DMS153 treated with DMSO at 0.1 percent for 48 hours (cell line): ENCODE results near the gene TYW1.
"Not testable (repeated sequence)": the region's sequence is repeated elsewhere in the genome, so short reads cannot be mapped to it uniquely, and the experiment has no call there.

ENCODE experiments used
- DNase-seq: peaks from one replicate; lab custom pipeline; 2025; ENCODE audit not compliant: unreplicated experiment; lab: John Stamatoyannopoulos, UW

TYW1 gene

DNA sequence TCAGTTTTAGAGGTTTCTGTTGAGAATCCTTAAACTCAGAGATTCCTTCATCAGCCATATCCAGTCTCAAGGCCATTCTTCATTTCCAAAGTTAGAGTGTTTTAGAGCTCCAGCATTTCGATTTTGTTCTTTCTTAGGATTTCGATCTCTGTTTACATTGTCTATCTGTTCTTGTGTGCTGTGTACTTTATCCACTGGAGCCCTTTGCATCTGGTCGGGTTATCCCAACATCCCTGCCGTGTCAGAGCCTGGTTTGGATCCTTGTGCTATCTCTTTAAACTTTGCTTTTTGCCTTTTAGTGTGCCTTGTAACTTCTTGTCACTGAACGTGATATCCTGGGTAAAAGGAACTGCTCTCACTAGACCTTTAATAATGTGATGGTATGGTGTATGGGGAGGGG is 131.6 kb downstream of the TYW1 start:
- not testable (repeated sequence) for DNase-seq

DNA sequence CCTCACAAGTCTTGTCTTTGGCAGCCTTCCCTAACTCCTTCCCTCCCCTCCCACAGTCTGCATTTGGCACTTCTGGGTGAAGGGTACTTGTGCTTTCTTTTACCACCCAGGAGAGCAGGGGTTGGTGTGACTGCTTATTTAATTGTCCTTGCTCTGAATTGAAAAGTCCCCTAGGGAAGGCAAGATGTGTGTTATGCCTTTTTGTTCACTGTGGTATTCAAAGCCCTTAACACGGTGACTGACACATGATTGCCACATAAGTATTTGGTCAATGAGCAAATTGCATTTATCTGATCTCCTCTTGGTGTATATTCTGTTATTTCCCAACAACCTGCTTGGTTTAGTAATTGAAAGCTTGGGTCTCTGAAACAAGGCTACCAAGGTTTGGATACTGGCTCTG is 134.1 kb downstream of the TYW1 start:
- not testable (repeated sequence) for DNase-seq

DNA sequence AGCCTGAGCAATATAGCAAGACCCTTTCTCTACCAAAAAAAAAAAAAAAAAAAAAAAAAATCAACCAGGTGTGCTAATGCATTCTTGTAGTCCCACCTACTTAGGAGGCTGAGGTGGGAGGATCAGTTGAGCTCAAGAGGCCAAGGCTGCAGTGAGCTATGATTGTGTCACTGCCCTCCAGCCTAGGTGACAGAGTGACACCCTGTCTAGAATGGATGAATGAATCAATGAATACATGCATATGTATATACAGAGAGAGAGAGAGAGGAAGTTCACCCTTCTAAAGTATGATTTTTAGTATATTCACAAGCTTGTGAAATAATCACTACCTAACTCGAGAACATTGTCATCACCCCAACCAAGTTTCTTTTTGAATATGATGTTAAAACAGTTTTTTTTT is 138.3 kb downstream of the TYW1 start:
- DNase-seq: not testable (repeated sequence)

DNA sequence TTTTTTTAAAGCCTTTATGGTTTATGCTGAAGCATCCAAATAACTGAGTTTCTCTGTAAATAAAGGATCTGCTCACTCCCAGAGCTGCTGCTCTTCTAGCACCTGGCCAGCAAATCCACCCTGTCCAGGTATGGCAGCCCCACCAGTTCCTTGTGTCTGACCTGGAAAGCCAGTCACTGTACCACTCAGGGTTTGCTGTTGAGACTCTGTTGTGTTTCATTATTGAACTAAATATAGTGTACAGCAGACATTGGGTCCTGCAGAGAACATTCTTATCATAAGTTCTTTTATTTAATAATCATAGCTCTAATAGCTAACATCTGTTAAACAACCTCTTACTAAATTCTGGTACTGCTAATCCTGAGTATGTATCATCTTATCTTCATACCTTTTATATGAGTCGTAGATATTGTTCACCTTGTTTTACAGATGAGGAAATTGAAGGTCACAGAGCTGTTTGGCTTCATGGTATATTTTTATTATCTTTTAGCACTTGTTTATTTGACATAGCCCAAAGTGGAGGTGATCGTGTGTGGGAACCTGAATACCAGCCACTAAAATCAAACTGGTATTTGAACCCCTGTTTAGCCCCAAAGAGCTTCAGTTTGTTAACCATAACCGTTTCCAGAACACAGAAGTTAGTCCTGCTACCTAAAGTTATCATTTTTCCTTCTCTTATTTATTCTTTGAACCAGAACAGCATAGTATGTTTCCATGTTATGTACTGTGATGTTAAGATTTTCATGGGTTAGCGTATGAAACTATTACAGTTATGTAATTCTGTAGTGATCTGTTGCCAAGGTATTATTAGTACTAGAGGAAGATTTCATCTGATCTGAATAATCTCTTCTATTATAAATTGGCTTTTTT is 139.2 kb downstream of the TYW1 start:
- not testable (repeated sequence) for DNase-seq

DNA sequence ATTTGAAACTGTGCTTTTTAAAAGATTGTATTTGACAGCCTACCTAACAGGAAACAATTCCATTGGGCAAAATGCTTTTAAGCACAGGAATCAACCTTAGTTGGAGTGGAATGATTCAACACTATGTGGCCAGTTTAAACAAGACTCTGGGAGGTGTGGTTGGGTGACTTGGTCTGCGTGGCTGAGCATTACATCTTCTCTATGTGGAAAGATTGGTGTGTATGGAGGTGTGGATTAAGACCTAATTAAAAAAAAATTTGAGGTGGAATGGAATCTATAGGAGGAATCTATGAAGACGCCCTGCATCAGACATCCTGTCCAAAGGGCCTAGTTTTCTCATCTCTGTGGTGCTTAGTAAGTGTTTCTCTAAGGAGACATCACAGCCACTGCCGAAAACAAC is 140.9 kb downstream of the TYW1 start:
- not testable (repeated sequence) for DNase-seq

DNA sequence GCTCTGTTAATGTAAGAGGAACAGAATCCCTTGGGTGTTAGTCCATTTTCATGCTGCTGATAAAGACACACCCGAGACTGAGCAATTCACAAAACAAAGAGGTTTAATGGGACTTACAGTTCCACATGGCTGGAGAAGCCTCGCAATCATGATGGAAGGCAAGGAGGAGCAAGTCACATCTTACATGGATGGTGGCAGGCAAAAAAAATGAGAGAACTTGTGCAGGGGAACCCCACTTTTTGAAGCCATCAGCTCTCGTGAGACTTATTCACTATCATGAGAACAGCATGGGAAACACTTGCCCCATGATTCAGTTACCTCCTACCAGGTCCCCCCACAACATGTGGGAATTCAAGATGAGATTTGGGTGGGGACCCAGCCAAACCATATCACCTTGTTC is 143.2 kb downstream of the TYW1 start:
- DNase-seq: not testable (repeated sequence)

DNA sequence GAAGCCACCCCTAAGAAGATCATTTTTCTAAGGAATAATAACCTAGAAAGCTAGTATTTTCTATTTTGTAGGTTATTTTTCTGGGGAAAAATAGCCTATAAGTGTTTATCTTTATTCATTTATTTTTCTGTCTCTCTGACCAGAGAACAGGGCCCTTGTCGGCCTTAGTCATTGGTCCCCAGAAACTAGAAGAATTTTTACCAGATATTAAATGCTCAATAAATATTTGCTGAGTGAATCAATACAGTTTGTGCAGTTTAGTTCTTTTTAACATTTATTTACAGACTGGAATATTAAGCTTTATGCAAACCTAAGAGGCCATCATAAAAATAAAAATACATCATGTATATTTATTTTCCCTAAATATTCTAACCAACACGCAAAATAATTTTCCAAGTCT is 144.4 kb downstream of the TYW1 start:
- DNase-seq: not testable (repeated sequence)

DNA sequence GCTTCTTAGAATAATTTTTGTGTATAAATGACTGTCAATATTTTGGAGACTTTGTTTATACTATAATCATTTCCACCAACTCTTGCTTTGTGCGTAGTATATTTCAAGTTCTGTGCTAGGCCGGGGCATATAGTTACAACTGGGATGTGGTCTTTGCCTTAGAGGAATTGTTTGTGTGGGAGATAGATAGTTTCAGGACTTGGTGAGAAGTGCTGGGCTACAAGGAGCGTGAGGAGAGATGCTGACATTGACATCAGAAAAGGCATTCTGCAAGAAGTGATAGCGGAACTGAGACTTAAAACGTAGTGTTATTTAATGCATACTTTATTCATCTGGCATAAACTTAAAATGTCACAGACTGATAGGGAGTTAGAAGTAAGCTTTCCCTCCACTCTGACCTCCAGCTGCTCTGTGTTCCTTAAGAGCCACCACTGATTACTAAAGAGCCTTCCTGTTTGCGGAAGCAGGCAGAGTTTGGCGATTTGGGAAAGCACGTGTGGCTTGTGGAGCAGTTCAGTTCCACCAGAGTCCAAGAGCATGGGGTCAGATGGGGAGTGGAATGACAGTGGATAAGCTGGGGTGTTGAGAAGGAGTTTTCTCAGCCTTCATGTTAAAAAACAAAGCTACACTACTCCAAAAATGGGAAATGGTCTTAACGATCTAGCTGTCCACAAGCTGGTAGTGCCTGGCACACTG is 146.6 kb downstream of the TYW1 start:
- DNase-seq: not testable (repeated sequence)

DNA sequence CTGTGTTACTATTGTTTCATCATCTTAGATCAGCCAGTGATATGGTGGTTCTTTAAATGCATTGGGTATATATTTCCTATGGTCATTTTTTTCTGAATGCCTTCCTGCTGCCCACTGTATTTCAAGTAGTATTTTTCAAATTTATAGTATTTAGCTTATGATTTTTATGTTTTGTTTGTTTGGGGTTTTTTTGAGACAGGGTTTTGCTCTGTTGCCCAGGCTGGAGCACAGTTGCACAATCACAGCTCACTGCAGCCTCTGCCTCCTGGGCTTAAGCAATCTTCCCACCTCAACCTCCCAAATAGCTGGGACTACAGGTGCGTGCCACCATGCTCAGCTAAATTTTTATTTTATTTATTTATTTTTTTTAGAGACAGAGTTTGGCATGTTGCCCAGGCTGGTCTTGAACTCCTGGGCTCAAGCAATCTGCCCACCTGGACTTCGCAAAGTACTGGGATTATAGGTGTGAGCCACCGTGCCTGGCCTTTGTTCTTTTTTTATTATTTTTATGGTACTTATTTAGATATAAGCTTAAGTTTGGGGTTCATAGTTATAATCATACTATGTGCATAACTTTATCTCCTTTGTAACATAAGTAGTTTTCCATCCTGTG is 149.1 kb downstream of the TYW1 start:
- not testable (repeated sequence) for DNase-seq

DNA sequence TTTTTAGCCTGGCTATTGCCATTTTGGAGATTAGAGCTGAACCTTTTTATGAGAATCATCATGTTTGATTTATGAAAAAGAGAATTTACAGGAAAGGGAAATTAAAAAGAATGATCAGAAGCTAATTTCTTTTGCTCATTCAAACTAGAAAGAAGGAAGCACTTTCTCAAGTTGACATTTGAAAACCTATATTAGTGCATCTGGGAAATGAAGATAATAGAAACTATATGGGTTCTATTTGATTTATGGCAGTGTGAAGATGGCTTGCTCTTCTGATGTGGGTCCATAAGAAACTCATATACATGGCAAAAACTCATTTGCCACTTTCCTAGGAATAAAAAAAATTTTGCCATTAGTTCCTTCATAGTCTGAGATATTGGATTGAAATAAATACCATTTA is 152.5 kb downstream of the TYW1 start:
- not testable (repeated sequence) for DNase-seq

DNA sequence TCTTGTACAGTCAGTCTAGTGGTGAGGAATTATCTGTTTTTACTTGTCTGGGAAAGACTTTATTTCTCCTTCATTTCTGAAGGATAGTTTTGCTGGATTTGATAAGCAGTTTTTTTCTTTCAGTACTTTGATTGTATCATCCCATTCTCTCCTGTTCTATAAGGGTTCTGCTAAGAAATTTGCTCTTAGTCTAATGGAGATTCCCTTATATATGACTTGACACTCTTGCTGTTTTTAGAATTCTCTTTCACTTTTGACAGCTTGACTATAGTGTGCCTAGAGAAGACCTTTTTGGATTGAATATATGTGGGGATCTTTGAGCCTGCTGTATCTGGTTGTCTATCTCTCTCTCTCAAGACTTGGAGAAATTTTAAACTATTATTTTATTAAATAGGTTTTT is 157.7 kb downstream of the TYW1 start:
- not testable (repeated sequence) for DNase-seq

DNA sequence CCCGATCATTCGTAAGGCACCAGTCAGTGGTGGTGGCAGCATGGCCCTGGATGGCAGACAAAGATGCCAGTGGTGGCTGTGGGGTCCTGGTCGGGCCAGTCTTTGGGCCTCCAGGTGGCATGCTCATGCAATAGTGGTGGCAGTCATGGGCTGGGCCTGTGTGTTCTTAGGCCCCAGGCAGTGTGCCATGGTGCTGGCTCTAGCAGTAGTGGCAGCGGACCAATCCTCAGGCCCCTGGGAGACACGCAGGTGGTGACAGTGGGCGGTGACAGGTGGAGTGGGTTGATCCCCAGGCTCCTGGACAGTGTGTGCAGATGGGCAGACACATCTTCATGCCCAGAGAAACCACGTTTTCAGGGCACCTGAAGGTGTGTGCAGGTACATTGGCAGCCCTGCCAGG is 159.4 kb downstream of the TYW1 start:
- DNase-seq: not testable (repeated sequence)

DNA sequence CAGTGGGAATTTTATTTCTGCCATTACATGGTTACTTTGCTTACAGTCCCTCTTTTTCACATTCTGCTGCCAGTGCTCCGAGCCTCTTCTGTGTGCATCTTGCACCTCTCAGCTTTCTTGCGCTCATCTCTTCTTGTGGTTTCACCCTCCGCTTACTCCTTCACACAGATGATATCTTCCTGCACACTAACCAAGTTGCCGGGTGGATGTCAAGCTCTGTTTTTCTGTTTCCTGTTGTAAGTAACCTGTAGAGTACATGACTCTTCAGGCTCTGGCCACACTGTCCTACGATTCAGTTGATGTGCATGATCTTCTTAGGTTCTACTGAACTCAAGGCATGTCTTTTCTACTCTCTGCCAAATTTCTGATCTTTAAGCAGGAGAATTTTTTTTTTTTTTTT is 166.7 kb downstream of the TYW1 start:
- DNase-seq: not testable (repeated sequence)

DNA sequence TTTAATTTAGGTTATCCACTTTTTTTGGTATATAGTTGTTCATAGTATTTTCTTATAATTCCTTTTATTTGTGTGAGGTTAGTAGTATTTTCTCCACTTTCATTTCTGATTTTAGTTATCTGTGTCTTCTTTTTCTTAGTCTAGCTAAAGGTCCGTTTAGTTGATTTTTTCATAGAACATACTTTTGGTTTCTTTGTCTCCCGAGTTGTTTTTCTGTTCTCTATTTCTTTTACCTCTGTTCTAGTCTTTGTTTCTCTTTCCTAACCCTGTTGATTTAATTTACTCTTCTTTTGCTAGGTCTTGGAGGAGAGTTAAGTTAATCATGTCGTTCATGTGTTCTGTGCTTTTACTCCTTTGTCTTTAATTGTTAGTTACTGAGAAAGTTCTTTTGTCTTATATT is 174.5 kb downstream of the TYW1 start:
- DNase-seq: not testable (repeated sequence)

DNA sequence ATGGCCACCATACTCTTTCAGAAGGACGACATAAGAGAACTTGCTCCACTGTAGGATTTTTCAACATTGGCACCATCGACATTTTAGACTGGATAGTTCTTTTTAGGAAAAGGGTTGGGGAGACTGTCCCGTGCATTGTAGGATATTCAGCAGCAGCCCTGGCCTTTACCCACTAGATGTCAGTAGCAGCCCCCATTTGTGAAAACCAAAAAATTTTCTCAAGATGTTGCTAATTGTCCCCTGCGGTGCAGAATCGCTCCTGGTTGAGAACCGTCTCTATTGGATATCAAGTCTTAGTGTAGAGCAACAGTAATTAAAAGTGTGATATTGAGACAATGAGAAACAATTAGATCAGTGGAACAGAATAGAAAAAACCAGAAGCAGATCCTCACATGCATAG is 180.1 kb downstream of the TYW1 start:
- DNase-seq: not testable (repeated sequence)

DNA sequence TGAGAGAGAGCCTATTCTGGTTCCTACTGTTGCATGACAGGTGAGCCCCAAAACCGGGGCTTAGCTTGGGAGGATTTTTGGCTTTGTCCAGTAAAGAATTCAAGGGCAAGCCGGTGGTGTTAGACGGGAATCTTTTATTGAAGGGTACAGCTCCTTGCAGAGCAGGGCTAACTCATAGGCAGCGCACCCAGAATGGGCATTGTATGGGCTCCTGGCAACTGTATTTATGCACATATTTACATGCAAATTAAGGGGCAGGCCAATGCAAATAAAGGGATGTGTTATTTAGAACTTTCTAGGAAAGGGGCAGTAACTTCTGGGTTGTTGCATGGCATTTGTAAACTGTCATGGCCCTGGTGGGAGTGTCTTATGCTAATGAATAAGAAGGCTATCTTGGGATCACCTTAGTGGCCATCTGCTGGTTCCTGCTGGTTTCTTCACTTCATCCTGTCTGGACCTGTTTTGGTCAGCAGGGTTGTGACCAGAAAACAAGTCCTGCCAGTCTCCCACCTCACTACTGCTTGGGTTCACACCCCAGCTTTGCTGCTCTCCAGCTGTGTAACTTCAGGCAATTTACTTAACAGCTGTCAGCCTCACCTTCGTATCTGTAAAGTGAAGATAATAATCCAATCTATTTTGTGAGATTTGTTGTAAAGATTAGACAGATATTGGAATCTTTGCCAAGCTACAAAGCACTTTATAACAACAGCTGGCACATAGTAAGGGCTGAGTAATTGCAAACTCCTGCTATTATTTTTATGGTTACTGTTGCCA is 182.5 kb downstream of the TYW1 start:
- not testable (repeated sequence) for DNase-seq

DNA sequence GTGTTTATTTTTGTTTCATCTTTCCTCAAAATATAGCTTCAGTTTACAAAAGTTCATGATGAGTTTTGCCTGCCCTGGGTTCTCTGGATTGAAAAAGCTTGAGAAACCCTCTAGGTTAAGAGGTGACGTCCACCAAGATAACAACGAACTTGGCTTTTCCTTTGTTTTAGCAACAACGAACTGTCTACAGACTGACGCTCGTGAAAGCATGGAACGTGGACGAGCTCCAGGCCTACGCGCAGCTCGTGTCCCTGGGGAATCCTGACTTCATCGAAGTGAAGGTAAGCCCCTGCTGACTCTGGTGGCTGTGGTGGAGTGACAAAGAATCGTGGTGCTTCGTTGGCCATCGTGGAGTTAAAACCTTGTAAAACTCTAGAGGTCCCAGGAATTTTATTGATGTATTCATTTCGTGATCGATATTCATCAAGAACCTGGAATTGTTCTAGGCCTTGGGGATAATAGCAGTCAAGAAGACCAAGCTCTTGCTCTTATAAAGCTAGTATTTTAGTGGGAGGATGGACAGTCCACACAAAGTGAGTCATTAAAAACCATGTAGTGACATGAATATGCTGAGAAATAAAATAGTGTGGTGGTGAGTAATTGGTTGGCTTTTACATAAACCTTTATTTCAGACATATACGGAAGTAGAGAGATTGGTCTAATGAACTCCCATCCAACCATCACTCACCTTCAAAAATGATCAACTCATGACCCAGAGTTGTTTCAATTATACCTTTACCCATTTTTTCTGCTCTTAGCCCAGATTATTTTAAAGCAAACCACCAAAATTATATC is 186.5 kb downstream of the TYW1 start:
- not testable (repeated sequence) for DNase-seq

DNA sequence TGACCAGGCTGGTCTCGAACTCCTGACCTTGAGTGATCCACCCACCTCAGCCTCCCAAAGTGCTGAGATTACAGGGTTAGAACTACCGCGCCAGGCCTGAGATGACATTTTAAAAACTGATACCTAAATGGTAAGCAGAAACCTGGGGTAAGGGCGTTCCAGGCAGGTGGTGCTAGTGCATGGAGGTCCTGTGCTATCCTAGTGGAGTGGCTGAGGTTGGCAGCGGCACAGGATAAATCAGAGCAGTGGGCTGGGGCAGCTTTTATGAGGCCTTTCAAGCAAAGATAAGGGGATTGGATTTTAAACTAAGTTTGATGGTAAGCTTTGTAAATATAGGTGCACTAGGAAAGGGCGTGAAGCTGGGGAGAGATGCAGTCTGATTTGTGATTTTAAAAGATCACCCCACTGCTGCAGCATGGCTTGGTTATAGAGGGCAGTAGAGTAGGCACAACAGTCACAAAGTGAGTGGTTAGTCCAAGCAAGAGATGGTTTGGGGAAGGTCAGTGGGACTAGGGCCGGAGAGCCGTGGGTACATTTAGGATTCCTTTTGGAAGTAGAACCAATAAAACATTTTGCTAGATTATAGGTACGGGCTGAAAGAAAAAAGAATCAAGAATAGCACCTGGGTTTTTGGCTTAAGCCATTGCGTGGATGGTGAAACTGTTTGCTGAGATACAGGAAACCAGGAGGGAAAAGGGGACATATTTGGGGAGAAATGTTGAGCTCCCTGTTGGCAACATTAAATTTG is 188.5 kb downstream of the TYW1 start:
- not testable (repeated sequence) for DNase-seq

DNA sequence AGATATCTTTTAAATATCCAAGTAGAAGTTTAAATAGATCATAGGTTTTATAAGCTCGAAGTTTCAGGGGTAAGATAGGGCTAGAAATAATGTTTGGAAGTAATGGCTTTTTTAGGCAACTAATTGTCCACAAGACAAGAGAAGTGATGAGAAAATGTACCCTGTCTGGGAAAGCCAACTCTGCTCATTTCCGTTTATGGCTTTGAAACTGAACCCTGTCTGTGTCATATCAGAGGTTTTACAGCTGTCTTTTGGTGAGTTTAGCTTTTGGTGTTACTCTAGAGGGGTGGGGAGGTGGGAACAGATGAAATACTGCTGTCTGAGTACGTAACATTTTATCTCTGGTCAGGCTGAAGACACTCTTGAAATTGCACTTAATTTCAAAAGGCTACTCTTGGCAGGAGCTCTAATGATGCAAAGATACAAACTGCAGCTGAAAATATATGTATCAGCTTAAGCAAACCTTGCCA is 189.1 kb downstream of the TYW1 start:
- not testable (repeated sequence) for DNase-seq
